Breast epithelium (tissue), 3 donors: ENCODE data around the gene CSNK2A2.

Experiments
- CTCF ChIP-seq, 3 donors: fragments of 450-650 bp; IDR thresholded peaks; one replicate each; pipeline ENCODE4 v1.5.1; 2016 to 2017; ENCODE audit warnings: antibody characterized with exemption in 3 of 3, mild to moderate bottlenecking in 3 of 3, moderate library complexity in 3 of 3
- POLR2A ChIP-seq: fragments of 450-650 bp; IDR thresholded peaks from one replicate; pipeline ENCODE4 v1.6.1; 2016; ENCODE audit warnings: antibody characterized with exemption, mild to moderate bottlenecking, moderate library complexity

GRCh38 chr16:58198022-58198683 lies at the start of gene CSNK2A2:
- TF ChIP-seq CTCF (IDR thresholded peaks at IDR 0.05) (peak in 1 of 3 donors; percentile 31), POLR2A (no peak)
